Activated CD8-positive, alpha-beta memory T cell treated with anti-CD3 and anti-CD28 coated beads for 1 hour (primary cell): Measurements from ENCODE around the gene SLAMF9.
"Not testable (repeated sequence)": the region's sequence is repeated elsewhere in the genome, so short reads cannot be mapped to it uniquely, and the experiment has no call there.

Experiments used
- DNase-seq, 2 donors: peaks; one replicate each; pipeline ENCODE4 v3.0.0-alpha.2; 2020; ENCODE audit warnings: low read depth in 1 of 2; ENCODE audit errors: extremely low read depth in 1 of 2

Gene SLAMF9

DNA sequence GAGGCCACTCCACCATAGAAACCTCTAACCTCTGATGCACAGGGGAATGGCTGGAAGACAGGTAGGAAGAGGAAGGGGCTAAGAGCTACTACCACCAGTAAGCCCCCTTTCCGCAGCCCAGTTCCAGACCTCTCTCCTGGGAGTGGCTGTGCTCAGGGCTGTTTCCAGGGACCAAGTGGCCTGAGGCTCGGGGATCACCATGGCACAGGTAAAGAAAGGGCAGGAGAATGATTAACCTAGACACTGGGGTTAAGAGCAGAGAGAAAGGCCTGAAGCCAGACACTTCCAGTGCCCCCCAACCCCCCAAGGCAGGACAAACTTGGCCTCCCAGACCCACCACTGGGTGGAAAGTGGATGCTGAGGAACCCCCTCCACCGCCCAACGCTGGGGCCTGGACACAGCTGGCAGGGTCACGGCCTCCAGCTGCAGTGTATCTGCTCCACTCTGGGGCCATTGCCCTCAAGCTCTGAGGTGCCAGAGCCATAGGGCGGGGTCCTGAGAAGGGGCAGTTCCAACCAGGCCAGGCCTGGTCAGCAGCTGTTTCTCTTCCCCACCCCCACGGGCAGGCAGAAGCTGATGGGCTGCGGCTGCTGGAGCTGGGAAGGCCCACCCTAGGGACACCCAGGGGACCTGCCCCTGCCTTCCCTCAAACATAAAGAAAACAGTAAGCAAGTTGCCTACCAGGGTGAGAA, 31.4 kb downstream of the SLAMF9 start:
- DNase-seq: no peak

DNA sequence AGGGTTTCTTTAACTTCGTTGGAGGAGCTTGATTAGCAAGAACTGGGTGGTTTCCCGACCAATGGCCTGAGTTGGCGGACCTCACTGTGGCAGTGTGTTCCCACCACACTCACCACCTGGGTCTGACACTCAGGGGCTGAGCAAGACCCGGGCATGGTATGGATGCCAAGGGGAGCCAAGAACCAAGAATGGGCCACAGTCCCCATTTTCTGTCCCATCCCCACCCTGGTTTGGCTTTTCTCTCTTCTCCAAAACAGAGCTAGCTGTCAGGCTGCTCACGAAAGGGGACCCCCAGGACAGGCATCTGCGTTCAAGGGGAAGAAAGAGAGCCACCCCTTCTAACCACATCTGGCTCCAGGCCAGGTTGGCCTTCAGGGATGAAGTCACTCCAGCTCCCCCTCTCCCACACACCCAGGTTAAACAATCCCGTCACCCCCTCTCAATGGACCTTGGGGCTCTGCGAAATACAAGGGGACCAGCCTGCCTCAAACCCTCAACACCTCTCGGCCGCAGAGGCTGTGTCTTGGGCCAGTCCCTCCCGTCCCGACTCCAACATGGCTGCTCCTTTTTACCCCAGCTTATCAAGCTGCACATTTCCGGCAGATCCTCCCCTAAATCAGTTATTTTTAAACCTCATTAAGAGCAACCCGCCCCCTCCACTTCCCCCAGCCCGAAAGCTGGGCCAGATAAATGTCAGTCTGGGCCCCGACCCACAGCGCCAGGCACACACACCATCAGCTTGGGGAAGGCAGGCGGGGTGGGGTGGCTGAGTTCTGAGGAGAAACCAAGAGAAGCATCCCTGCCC, 32.1 kb downstream of the SLAMF9 start:
- DNase-seq: no peak

- DNase-seq: no peak
Observed at GRCh38 chr1:159921251-159921650, 32.8 kb downstream of the SLAMF9 start.

- no peak for DNase-seq
Observed at GRCh38 chr1:159920651-159921050, 33.4 kb downstream of the SLAMF9 start.

DNA sequence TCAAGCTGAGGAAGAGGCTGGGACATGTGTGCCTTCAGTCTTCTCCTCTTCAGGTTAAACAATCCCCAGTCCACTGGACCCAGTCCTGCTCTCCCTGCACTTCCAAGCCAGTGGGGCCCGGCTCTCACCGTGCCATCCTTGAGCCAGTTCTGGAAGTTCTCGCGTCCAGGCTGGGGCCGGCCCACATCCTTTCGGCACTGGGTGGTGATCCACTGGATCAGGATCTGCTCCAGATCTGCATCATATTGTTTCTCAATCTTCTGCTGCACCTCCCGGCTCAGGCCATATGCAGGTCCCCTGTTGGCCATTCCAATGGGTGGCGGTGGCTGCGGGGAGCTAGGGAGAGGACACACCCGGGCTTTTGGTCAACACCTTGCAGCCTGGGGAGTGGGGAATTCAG, 33.8 kb downstream of the SLAMF9 start:
- DNase-seq: no peak

GRCh38 chr1:159919236-159919865, 34.7 kb downstream of the SLAMF9 start:
- no peak for DNase-seq

DNA sequence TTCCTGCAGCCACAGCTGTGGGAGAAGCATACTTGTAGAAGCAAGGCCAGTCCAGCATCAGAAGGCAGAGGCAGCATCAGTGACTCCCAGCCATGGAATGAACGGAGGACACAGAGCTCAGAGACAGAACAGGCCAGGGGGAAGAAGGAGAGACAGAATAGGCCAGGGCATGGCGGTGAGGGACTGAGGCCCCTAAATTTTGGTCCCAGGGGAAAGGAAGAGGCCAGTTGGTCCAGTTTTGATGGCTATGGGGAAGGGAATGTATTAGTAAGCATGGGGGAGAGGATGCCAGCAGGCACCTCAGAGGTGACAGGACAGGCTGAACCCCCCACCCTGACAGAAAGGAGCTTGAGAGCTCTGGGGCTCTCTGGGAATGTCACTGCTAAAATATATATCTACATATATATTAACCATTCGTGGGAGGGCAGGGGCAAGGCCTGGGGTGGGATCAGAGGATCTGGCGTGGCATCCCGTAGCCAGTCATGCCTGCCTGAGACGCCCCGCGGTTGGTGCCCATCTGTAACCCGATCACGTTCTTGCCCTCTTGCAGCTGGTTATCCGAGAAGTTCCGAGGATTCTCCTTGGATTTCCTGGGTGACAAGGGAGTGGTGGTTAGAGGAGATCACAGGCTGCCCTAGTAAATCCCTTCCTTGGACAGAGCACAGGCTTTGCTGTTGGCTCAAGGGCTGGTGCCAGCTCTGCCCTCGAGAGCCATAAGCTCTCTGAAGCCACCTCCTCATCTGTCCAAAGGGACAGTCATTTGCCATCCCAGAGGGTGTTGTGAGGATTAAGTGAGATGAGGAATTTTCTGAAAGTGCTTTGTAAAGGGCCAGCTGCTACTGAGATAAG, 35.5 kb downstream of the SLAMF9 start:
- no peak for DNase-seq

DNA sequence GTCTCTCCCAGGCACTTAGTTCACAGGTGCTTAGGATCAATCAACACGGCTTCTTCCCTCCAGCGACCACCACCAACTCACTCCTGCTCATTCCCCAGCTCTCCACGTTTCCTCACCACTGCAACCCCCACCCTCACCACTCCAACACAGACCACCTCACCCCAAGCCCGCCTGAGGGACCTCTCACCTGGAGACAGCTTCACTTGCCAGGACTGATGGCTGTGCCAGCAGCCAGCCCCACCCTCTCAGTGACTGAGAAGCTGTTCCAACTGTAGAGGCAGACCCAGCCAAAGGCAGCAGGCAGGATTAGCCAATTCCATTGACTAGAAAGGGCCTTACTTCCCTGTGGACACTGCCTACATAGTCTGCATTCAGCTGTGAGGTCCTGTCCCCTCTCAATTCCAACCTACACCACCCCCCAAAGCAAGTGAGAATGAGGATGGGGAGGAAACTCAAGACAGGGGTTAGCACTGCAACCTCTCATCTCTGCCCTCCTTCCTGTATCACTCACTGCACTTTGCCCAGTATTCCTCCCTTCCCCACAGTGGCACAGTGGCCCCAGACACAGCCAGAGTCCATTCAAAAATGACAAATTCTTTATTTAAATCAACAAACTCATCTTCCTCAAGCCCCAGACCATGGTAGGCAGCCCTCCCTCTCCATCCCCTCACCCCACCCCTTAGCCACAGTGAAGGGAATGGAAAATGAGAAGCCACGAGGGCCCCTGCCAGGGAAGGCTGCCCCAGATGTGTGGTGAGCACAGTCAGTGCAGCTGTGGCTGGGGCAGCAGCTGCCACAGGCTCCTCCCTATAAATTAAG, 36.3 kb downstream of the SLAMF9 start:
- DNase-seq: no peak

DNA sequence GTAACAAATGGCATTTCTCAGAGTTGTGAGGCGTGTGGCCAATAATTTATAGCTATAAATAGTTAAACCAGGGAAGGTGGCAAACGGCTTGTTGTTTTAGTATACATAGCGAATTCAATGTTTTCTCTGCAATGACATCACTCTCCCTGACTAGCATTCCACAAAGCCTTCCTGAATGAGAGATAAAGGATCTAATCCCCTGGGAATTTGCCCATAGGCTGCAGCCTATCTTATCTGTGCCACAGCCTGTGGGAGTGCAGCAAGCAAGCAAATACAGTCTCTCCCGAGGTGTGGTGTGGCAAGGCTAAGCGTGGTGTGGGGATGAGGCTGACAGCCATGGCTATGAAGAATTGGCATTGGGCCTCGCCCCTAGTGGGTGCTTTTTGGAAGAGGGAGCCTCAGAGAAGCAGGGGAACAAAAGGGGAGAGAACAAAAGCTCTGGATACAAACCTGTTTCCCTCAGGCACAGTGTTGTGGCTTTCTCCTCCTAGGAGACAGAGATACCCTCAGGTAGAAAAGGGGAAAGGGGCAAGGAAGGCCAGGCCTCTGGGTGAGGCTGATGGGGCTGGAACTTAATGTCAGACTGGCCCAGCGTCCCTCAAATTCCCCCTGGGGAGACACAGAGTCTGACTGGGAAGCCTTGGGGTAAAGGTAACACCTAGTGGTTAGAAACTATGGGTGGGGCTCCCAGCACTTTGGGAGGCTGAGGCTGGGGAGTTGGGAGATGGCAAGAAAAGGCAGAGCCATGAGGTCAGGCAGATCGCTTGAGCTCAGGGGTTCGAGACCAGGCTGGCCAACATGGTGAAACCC, 37.6 kb downstream of the SLAMF9 start:
- no peak for DNase-seq

DNA sequence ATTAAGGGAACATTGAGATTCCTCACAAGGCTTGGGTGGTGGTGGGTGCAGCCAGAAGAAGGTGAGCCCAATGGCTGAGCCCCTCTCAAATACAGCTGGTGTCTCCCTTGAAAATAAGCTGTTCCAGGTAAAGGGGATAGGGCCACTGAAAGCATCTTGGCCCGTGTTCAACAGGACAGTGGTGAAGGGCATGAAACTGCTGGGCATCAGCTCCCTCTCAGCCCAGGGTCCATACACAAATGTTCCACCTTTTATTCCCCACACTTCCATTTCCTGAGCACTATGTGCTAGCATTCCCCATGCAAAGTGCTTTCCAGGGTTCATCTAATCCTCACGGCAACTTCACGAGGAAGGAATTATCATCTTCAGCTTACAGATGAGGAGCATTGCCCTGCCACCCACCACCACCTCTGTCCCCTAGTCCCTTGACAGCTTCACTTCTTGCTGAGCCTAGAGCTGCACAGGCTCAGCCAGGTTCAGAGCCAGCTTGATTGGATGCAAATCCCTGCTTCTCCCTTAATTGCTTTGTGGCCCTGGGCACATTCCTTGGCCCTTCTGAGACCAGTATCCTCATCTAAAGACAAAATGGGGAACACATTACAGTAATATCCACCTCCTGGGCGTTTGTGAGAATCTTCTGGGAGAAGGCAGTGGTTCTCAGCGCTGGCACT, 38.3 kb downstream of the SLAMF9 start:
- no peak for DNase-seq

GRCh38 chr1:159914252-159915018, 39.6 kb downstream of the SLAMF9 start:
- DNase-seq: no peak

GRCh38 chr1:159913451-159914192, 40.4 kb downstream of the SLAMF9 start:
- DNase-seq: no peak

DNA sequence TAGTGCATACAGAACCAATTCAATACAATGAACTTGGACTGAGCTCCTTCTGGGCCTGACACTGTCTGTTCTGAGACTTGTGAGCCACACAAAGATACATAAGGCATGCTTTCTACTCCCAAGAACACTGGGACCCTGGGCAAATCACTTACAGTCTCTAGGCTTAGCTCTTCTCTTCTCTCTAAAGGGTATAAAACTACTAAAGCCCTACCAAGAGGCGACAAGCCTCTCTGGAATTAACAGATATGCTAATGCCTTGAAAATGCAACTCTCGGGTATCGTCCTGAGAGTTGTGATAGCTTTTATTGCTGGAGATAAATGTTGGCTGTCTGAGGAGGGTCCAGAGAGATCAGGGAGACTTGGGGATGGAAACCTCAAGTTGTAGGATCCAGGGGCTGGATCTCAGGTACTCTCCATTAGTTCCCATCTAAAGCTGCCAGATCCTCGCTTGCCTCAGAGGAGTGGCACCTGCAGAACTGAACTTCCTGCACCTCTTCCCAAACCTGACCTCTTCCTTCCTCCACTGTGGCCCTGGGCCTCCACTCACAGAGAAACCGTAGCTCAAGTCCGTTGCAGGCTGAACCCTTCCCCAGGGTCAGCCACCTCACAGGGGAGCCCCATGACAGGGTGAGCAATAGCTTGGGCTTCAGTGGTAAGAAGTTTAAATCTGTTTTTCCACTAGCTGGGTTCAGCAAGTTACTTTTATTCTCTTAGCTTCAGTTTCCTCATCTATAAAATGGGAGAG, 42.5 kb downstream of the SLAMF9 start:
- no peak for DNase-seq

DNA sequence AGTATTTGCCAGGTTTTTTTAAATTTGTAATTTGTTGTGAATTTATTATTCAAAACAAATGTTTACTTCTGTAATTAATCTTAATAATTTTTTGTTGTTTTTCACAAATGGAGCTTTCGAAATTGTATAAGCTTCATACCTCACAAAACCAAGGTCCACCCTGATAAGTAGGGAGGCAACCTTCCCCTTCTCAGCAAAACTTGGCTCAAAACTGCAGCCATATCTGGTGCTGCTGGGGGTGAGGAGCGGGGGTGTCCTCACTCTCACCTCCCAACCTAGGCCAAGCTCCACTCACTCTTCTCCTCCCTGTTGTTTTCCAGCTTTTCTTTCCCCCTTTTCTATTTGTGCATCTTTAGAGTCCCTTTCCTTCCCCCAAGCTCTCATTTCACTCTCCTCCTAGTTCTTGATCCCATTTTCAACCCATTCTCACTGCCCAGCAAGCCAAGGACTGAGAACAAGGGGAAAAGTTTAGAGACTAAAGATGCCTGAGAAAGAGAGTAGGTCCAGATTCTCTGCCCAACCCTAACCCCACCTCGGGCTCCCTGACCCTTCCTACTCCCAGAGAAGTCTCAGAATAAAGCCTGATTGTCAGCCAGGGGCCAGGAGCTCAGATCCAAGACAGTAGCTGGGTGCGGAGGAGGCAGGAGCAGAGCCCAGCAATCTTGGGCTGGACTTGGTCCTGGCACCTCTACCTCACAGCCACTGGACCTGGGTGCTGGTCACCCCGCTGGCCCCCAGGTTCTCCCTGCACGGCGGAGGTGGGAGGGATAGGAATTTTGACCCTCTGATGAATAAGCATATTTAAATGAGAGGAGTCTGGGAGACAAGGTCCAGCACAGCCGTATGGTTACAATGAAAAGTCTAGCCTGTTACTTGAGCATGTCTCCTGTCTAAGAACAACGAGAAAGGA, 45.8 kb downstream of the SLAMF9 start:
- no peak for DNase-seq

- DNase-seq: no peak
Observed at GRCh38 chr1:159906960-159907359, 47.1 kb downstream of the SLAMF9 start.

DNA sequence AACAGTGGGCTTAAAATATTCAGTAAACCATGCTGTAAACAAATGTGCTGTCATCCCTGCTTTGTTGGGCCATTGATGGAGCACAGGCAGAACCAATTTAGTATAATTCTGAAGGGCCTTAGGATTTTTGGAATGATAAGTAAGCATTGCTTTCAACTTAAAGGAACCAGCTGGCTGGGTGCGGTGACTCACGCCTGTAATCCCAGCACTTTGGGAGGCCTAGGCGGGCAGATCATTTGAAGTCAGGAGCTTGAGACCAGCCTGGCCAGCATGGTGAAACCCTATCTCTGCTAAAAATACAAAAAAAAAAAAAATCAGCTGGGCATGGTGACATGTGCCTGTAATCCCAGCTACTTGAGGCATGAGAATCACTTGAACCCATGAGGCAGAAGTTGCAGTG, 50.0 kb downstream of the SLAMF9 start:
- DNase-seq: not testable (repeated sequence)
